ENCODE measurements around the gene KIF1C. TPM values are rescaled to one million over a fixed set of nuclear protein-coding genes. Genes with fewer than 3 reads are reported as not detected.

Gene KIF1C
- total RNA-seq, 4 donors from 2014 or later, result 22.9 to 140 (median 30.5) TPM

DNA sequence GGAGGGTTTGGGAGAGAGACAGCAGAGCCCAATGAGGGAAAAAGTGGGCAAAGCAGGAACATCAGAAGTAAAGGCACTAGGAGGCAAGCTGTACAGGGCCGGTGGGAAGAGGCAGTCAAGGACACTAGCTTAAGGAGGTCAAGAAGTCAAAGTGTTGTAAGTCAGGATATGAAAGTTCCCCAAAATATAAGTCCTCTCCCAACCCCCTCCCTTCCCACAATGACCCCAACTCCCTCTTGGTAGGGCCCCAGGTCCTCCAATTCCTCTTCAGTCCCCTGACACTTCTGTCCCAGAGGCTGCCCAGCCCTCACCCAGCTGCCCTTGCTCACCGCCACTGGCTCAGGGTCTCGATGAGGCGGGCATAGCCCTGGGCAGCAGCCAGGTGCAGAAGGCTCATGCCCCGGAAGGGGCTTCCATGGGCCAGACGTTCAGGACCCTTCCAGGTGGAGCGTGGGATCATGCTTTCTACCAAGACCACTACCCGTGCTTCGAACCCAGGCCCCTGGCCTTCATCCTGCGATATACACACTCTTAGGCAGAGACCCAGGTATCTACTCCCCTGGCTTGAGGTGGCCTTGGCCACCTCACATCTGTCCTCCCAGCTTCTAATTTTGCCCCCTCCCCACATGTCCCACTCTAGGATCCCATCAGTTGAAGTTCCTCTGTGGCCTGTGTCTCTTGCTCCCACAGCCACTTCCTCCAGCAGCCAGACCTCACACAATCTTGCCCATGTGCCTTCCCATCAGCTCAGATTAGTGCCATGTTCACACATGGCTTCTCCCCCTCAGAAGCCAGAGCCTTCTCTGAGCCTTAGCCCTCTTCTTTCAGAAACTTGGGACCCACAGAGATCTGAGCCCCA lies 24.3 kb upstream of the KIF1C start:
- H3K36me3 ChIP-seq, result no peaks in the 10 kb centered on the region

DNA sequence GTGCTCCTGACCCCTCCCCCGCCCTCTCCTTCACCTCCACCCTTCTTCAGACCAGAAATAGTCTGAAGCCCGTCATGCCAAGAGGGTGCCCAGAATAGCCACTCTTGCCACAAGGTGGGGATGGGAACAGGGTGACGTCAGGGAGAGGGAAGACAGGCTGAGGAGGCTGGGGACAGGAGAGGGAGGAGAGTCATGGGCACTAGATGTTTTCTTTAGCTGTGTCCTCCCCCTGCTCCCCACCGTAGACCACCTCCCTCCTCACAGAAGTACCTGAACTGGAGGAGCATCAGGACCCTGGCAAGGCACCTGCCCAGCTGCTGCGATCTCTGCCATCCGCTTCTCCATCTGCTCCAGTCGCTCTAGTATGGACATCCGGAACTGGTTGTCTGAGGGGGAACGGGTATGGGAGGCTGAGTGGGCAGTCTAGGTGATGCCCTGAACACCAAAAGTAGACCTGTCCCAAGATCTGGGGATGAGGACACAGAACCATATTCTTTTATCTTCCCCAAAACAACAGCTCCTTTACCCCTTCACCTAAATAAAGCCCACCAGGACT lies 23.6 kb upstream of the KIF1C start:
- Histone ChIP-seq H3K4me3 (no peak overlapping the region), H3K4me1 (peaks cover 0 to 5% of the 10 kb centered on the region in 2 donors), H3K9me3 (no peaks in the 10 kb centered on the region), H3K27me3 (no peaks in the 10 kb centered on the region), H3K36me3 (no peaks in the 10 kb centered on the region), H3K27ac (no peak overlapping the region)
- no peak for DNase-seq
- intact Hi-C loops (cut with DNase I; ENCODE audit: low total_unique reads), result no loop called here
- no peak for TF ChIP-seq POLR2A (IDR thresholded peaks at IDR 0.05)
- TF ChIP-seq, protein P1, sequence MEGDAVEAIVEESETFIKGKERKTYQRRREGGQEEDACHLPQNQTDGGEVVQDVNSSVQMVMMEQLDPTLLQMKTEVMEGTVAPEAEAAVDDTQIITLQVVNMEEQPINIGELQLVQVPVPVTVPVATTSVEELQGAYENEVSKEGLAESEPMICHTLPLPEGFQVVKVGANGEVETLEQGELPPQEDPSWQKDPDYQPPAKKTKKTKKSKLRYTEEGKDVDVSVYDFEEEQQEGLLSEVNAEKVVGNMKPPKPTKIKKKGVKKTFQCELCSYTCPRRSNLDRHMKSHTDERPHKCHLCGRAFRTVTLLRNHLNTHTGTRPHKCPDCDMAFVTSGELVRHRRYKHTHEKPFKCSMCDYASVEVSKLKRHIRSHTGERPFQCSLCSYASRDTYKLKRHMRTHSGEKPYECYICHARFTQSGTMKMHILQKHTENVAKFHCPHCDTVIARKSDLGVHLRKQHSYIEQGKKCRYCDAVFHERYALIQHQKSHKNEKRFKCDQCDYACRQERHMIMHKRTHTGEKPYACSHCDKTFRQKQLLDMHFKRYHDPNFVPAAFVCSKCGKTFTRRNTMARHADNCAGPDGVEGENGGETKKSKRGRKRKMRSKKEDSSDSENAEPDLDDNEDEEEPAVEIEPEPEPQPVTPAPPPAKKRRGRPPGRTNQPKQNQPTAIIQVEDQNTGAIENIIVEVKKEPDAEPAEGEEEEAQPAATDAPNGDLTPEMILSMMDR (IDR thresholded peaks at IDR 0.05), result no peak

More for the DNA sequence above, 24.3 kb upstream of the KIF1C start:
- Histone ChIP-seq H3K27ac (no peak overlapping the region), H3K9me3 (no peaks in the 10 kb centered on the region), H3K27me3 (no peaks in the 10 kb centered on the region), H3K4me3 (no peak overlapping the region), H3K4me1 (peaks cover 6 to 7% of the 10 kb centered on the region in 2 donors)
- no peak for TF ChIP-seq POLR2A (IDR thresholded peaks at IDR 0.05)
- TF ChIP-seq, protein P1 (IDR thresholded peaks at IDR 0.05), result no peak
- intact Hi-C loops (cut with DNase I; ENCODE audit: low total_unique reads), result no loop called here
- no peak for DNase-seq

DNA sequence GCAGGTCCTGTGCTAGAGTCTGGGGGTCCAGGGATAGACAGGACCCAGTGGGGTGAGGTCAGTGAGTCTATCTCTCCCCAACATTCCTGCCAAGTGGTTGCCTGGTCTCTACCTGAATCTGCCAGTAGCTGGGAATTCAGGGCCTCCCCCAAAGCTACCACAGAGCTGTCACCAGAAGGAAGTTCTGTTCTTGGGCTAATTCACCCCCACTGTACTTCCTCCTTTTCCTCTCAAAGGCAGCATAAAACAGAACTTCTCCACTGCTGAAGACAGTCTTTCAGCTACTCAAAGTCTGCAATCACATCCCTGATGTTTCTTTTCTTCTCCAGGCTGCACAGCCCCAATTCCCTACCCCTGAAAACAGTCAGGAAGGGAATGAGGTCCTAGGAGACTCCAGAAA lies 19.0 kb upstream of the KIF1C start:
- H3K36me3 ChIP-seq, result no peaks in the 10 kb centered on the region
- no peak for DNase-seq
- no peaks in the 10 kb centered on the region for H3K27me3 ChIP-seq
- intact Hi-C loops (cut with DNase I; ENCODE audit: low total_unique reads), result no loop called here
- no peak for TF ChIP-seq POLR2A (IDR thresholded peaks at IDR 0.05)
- TF ChIP-seq, protein P1 (IDR thresholded peaks at IDR 0.05), result no peak
- H3K4me3 ChIP-seq, result no peak overlapping the region
- H3K4me1 ChIP-seq, result no peaks in the 10 kb centered on the region
- H3K27ac ChIP-seq, result no peak overlapping the region
- no peaks in the 10 kb centered on the region for H3K9me3 ChIP-seq

DNA sequence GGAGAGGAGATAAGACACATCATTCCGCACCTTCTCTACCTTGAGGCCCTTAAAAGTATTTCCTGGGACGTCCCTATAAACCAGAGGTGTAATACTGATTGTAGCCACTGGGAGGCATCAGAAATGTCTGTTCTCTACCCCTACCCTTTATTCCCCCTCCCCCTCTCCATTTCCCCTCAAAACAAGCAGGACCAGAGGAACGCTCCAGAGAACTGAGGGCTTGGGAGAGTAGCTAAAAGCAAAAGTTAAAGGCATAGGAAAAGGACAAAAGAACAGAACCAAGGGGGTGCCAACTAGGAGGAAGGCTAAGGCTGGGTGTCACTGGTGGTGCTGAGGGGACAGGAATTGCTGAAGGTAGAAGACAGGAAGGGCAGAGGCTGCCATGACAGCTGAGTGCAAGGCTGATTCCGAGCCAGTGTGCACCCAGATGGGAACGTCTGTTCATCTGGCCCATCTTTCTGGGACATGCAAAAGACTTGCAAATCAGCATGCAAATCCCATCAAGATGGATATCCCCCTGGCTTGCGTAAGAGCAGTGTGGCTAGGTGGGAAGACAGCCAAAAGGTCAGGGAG lies 17.0 kb upstream of the KIF1C start:
- Histone ChIP-seq H3K36me3 (no peaks in the 10 kb centered on the region), H3K27ac (no peak overlapping the region), H3K27me3 (no peaks in the 10 kb centered on the region), H3K9me3 (no peaks in the 10 kb centered on the region), H3K4me1 (no peaks in the 10 kb centered on the region), H3K4me3 (no peak overlapping the region)
- no peak for TF ChIP-seq POLR2A (IDR thresholded peaks at IDR 0.05)
- TF ChIP-seq, protein P1 (IDR thresholded peaks at IDR 0.05), result peak; percentile 65 to 84 (median 72)
- peak in 1 of 2 donors; percentile 45 for DNase-seq
- intact Hi-C loops (cut with DNase I; ENCODE audit: low total_unique reads), result no loop called here

DNA sequence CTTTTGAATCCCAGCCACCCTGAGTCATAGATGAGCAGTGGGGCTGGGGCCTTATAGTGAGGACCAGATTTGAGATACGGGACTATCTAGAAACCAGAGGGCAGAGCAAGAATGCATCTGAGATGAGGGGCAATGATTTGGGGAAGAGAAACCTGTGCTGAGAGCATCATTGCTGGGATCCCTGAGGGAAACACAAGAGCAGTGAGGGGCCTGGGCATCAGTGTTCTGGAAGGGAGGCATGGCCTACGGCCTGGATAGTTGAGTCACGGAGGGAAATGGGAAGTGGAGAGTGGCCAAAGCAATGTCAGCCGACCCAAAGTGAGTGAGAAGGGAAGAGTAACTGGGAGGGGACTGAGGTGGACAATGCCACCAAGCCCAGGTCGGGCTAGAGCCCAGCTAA lies 15.4 kb upstream of the KIF1C start:
- Histone ChIP-seq H3K27me3 (no peaks in the 10 kb centered on the region), H3K4me1 (no peaks in the 10 kb centered on the region), H3K36me3 (no peaks in the 10 kb centered on the region), H3K9me3 (no peaks in the 10 kb centered on the region), H3K4me3 (no peak overlapping the region), H3K27ac (no peak overlapping the region)
- no peak for DNase-seq
- TF ChIP-seq, protein P1 (IDR thresholded peaks at IDR 0.05), result no peak
- TF ChIP-seq POLR2A (IDR thresholded peaks at IDR 0.05), result no peak
- intact Hi-C loops (cut with DNase I; ENCODE audit: low total_unique reads), result no loop called here
